DLD1 (cell line): ENCODE measurements around the gene FRMD4B.

Source experiments
- in situ Hi-C: cut with HindIII; loops from 2 replicates; pipeline ENCODE4 v1.10.0; 2017; ENCODE audit warnings: low sequenced_read_pairs

FRMD4B gene

GRCh38 chr3:69212411-69213160 is 173.3 kb downstream of the FRMD4B start:
- in situ Hi-C loops = no loop called here

DNA sequence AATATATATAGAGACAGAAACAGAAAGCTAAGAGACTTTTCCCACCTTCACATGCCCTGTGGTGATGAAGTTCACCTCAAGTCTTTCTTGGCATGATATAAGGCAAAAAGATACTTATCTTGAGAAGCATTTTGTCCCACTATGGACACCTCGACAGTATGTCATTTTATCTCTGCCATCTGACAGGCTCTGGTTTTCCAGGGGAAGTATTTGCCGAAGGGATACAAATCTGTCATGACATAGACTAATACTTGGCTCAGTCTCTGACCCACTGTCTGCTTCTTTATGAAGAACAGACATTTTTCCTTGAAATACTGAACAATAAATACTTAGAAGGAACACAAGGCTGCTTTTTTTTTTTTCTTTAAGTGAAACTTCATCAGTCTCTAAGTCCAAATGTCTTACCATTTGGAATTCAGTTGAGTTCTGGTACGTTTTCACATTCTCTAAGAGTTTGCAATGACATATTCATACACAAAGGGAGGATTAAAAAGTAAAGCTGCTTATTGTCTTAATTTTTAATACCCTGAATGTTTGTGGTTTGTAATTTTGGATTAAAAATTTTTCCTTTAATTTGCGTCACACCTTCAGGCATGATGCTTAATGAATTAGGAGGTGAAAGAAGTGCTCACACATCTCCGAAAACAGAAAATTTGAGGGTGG is 175.7 kb downstream of the FRMD4B start:
- in situ Hi-C loops = no loop called here

GRCh38 chr3:69209413-69209812 is 176.5 kb downstream of the FRMD4B start:
- in situ Hi-C loops = no loop called here

GRCh38 chr3:69207031-69207430 is 178.9 kb downstream of the FRMD4B start:
- in situ Hi-C loops = no loop called here

- in situ Hi-C loops = no loop called here
Measured at GRCh38 chr3:69205385-69205784, 180.5 kb downstream of the FRMD4B start.

- in situ Hi-C loops = no loop called here
Measured at GRCh38 chr3:69204315-69204957, 181.5 kb downstream of the FRMD4B start.

DNA sequence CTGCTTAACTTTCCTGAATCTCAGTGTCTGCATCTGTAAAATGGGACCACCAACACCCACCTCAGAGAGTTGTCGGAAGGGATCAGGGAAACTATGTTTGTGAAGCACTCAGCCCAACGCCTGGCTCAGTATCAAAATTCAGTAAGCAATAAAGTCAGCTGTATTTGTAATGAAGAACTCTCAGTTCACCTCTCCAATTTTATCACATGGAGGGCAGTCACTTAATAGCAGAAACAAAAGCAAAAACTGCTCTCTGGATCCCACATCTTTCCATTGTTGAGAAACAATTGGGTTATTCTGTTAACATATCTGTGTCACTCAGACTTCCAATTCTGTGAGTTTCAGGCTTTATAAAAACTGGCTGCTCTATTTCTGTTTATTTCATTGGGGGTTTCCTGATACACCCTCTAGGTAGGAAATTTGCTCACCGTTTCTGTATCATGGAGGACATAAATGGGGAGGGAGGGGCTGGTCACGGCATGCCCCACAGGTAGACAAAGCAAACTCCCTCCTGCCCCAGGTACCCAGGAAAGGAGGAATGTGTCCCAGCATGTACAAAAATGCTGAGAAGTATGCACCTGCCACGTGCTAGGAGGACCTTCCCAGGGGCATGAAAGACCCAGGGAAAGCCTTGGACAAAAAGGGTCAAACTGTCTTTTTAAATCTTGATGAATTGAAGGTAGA is 182.1 kb downstream of the FRMD4B start:
- in situ Hi-C loops = no loop called here

GRCh38 chr3:69201658-69202057 is 184.2 kb downstream of the FRMD4B start:
- in situ Hi-C loops = no loop called here

DNA sequence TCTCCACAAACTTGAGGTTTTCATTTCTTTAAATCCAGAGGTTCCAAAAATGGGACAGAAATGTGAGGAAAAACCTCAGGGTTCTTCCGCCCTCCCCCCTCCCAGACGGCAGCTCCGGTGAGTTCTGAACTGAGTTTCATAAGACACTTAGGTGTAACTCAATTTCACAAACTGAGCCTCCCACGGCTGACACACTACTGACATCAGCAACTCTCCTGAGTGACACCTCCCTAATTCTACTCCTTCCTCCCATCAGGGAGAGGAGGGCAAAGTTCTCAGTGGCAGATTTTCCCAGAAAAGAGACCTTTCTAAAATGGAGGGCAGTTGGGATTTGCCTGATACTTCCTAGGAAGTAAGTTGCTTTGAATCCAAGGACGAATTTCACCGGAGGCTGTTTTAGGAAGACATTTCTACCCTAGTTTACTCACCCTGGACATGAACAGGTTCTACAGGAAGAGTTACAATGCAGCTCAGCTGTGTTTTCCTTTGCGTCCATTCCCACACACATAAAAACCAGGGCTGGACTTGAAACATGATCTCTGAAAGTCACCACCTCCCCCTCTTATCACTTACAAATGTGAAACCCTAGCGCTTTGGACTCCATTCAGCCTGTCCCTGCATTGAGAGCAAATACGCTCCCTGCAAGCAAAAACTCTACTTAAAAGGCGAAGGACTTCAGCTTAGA is 185.4 kb downstream of the FRMD4B start:
- in situ Hi-C loops = no loop called here

- in situ Hi-C loops = no loop called here
Measured at GRCh38 chr3:69199942-69200341, 185.9 kb downstream of the FRMD4B start.

- in situ Hi-C loops = no loop called here
Measured at GRCh38 chr3:69197922-69198530, 187.9 kb downstream of the FRMD4B start.

- in situ Hi-C loops = no loop called here
Measured at GRCh38 chr3:69197455-69197854, 188.4 kb downstream of the FRMD4B start.

GRCh38 chr3:69196876-69197275 is 189.0 kb downstream of the FRMD4B start:
- in situ Hi-C loops = no loop called here

GRCh38 chr3:69194431-69195165 is 191.3 kb downstream of the FRMD4B start:
- in situ Hi-C loops = no loop called here

GRCh38 chr3:69193749-69194148 is 192.1 kb downstream of the FRMD4B start:
- in situ Hi-C loops = no loop called here

GRCh38 chr3:69191516-69191915 is 194.4 kb downstream of the FRMD4B start:
- in situ Hi-C loops = no loop called here

DNA sequence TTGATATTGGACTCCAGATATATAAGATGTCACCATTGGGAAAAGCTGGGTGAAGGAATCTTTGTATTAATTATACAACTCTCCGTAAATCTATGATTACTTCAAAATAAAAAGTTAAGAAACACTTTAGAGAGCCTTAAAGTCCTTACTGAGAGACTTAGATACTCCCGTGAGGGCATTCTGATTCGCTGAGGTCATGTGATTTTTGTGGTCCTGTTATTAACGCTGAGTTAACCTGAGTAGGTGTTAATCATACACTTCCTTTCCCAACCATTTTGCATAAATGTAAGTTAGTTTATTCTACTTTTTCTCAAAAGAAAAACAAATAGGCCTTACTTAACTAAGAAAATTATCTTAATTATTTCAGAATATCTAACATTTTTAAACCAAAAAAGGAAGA is 196.4 kb downstream of the FRMD4B start:
- in situ Hi-C loops = no loop called here

DNA sequence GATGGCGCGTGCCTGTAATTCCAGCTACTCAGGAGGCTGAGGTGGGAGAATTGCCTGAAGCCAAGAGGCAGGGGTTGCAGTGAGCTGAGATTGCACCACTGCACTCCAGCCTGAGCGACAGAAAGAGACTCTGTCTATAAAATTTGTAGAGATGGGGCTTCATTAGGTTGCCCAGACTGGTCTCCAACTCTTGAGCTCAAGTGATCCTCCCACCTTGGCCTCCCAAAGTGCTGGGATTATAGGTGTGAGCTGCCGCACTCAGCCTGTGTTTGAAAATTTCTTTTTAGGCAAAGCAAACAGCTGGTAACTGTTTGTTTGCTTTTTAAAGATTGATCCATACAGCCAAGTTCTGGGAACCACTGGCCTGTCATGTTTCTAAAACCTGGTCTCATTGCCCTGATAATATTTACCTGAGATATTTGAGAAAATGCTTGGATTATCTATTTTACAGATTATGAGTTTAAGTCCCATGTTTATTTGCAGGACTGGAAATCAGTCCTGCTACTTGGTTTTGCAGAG is 199.3 kb downstream of the FRMD4B start:
- in situ Hi-C loops = no loop called here

- in situ Hi-C loops = no loop called here
Measured at GRCh38 chr3:69182588-69183316, 203.1 kb downstream of the FRMD4B start.
